B cell (primary cell): ENCODE data around the gene GHDC. TPM values are rescaled to one million over a fixed set of nuclear protein-coding genes. Genes with fewer than 3 reads are reported as not detected.

Experiments used
- ATAC-seq: fragments of 200-7000 bp; cut with Tn5 transposase; one replicate; pipeline ENCODE4 v1.10.0; 2021; ENCODE audit warnings: low read depth, mild to moderate bottlenecking, moderate number of reproducible peaks, moderate library complexity
- CTCF ChIA-PET: fragments of 350-600 bp; sonication (Branson Sonifier 250); formaldehyde crosslinking; loops from one replicate; lab custom pipeline; 2021; ENCODE audit warnings: antibody characterized with exemption, inconsistent platforms; lab: Charles Lee
- POLR2A ChIA-PET: fragments of 350-600 bp; sonication (Branson Sonifier 250); formaldehyde crosslinking; loops from one replicate; lab custom pipeline; 2021; ENCODE audit warnings: antibody characterized with exemption; lab: Charles Lee
- DNase-seq: peaks from one replicate; pipeline ENCODE4 v3.0.0; 2013
- H2AFZ ChIP-seq: 2 replicates; pipeline ENCODE4 v1.6.1; 2012; ENCODE audit warnings: mild to moderate bottlenecking, low read depth, low read length; ENCODE audit not compliant: insufficient read depth, poor library complexity, severe bottlenecking
- H3K27ac ChIP-seq, 2 donors: 1 replicate in 1 of 2; 2 replicates in 1 of 2; pipeline ENCODE4 v1.5.1; 2012 to 2013; ENCODE audit warnings: low read length in 2 of 2, mild to moderate bottlenecking in 2 of 2, moderate library complexity in 1 of 2
- H3K27me3 ChIP-seq, 4 experiments: fragments of 200-600 bp in 1 of 4; sonication (generic) in 1 of 4; replicated peaks in 1 of 4; 1 replicate in 2 of 4; 2 replicates in 2 of 4; pipeline versions ENCODE4 v1.6.1 to v1.7.0; 2013 to 2016; ENCODE audit warnings: low read length in 3 of 4, mild to moderate bottlenecking in 2 of 4, mixed read lengths in 1 of 4, moderate library complexity in 1 of 4; ENCODE audit not compliant: insufficient read depth in 4 of 4, control insufficient read depth in 3 of 4; ENCODE audit errors: control extremely low read depth in 1 of 4
- H3K36me3 ChIP-seq, 2 experiments: replicated peaks in 1 of 2; 1 replicate in 1 of 2; 2 replicates in 1 of 2; pipeline versions ENCODE4 v1.6.1 to v1.7.1; 2013; ENCODE audit warnings: low read length in 1 of 2; ENCODE audit not compliant: insufficient read depth in 2 of 2, control insufficient read depth in 1 of 2; ENCODE audit errors: control extremely low read depth in 1 of 2, extremely low read depth in 1 of 2
- H3K4me1 ChIP-seq, 2 donors: fragments of 200-600 bp in 1 of 2; sonication (generic) in 1 of 2; 1 replicate in 1 of 2; 2 replicates in 1 of 2; pipeline versions ENCODE4 v1.5.1 to v1.6.1; 2013 to 2017; ENCODE audit warnings: low read length in 2 of 2; ENCODE audit not compliant: control insufficient read depth in 2 of 2, insufficient read depth in 2 of 2
- H3K4me2 ChIP-seq: replicated peaks from 2 replicates; pipeline ENCODE3; 2012; ENCODE audit warnings: mild to moderate bottlenecking, low read depth, low read length; ENCODE audit not compliant: poor library complexity, severe bottlenecking
- H3K4me3 ChIP-seq, 5 experiments: fragments of 200-600 bp in 1 of 5; sonication (generic) in 1 of 5; 1 replicate in 3 of 5; 2 replicates in 2 of 5; pipeline versions ENCODE4 v1.5.1 to v1.7.0; 2011 to 2016; ENCODE audit warnings: low read length in 4 of 5, mild to moderate bottlenecking in 4 of 5, low read depth in 2 of 5, control low read depth in 1 of 5, moderate library complexity in 1 of 5; ENCODE audit not compliant: insufficient read depth in 1 of 5; ENCODE audit errors: control extremely low read depth in 1 of 5, extremely low read depth in 1 of 5
- H3K79me2 ChIP-seq: fragments of 200-600 bp; sonication (generic); one replicate; pipeline ENCODE4 v1.6.0; 2016; ENCODE audit warnings: low read length; ENCODE audit not compliant: control insufficient read depth, insufficient read depth
- H3K9ac ChIP-seq: fragments of 200-600 bp; sonication (generic); 2 replicates; pipeline ENCODE4 v1.6.1; 2017; ENCODE audit warnings: mild to moderate bottlenecking, low read length, moderate library complexity
- H3K9me3 ChIP-seq, 3 donors: one replicate each; pipeline versions ENCODE4 v1.6.1 to v1.7.1; 2013; ENCODE audit warnings: low read length in 2 of 3; ENCODE audit not compliant: control insufficient read depth in 2 of 3, insufficient read depth in 1 of 3; ENCODE audit errors: control extremely low read depth in 1 of 3
- H4K20me1 ChIP-seq: 2 replicates; pipeline ENCODE4 v1.6.0; 2012; ENCODE audit warnings: mild to moderate bottlenecking, low read length; ENCODE audit not compliant: insufficient read depth, control insufficient read depth, poor library complexity, severe bottlenecking
- H3K27ac Mint-ChIP-seq: one replicate; pipeline ENCODE4 v1.8.0; 2021; ENCODE audit warnings: mixed read lengths
- H3K27me3 Mint-ChIP-seq: one replicate; pipeline ENCODE4 v1.8.0; 2021; ENCODE audit warnings: mixed read lengths
- H3K4me1 Mint-ChIP-seq: one replicate; pipeline ENCODE4 v1.8.0; 2021; ENCODE audit warnings: mixed read lengths
- H3K4me3 Mint-ChIP-seq: one replicate; pipeline ENCODE4 v1.8.0; 2021; ENCODE audit warnings: mixed read lengths
- H3K9me3 Mint-ChIP-seq: one replicate; pipeline ENCODE4 v1.8.0; 2022; ENCODE audit warnings: mixed read lengths; ENCODE audit not compliant: insufficient read depth
- EZH2 ChIP-seq: IDR thresholded peaks from 2 replicates; pipeline ENCODE4 v1.6.1; 2012; ENCODE audit warnings: borderline replicate concordance, low read depth, mild to moderate bottlenecking, moderate library complexity, low read length; ENCODE audit not compliant: insufficient read depth, poor library complexity, severe bottlenecking
- WGBS: methylation state at CpG from one replicate; pipeline ENCODE4 v1.1.5; 2013; ENCODE audit warnings: missing lambda C conversion rate; ENCODE audit not compliant: insufficient coverage; 5-methylcytosine and 5-hydroxymethylcytosine counted together
- intact Hi-C: fragments of 100-400 bp; cut with micrococcal nuclease; formaldehyde crosslinking; loops from one replicate; pipeline ENCODE4 v1.10.0; 2022
- polyA plus RNA-seq: library from polyadenylated mRNA; depleted of rRNA; stranded (reverse); fragments of >200 nt; gene quantifications from 2 replicates; pipeline ENCODE4 v1.2.3, GENCODE V29; 2012
- total RNA-seq, 2 donors: library from RNA; stranded (reverse); fragments of 120-200 nt in 1 of 2; gene quantifications; 1 replicate in 1 of 2; 2 replicates in 1 of 2; pipeline versions ENCODE4 v1.2.3 to v1.2.4, GENCODE V29; 2013 to 2022
- TF ChIP-seq, protein P1 (sequence below): fragments of 200-600 bp; IDR thresholded peaks from one replicate; pipeline ENCODE4 v1.8.0; 2022; ENCODE audit warnings: antibody characterized with exemption, mild to moderate bottlenecking

The GHDC gene
- total and polyA plus RNA-seq, 2 donors (not counting 1 experiment from before 2014, with no cell fraction given), result 41.5 to 65.4 TPM

GRCh38 chr17:42163113-42163512, 31.2 kb downstream of the GHDC start:
- DNase-seq (peak; percentile 36), ATAC-seq (no peak)
- Histone ChIP-seq H3K4me1 (no peaks in the 10 kb centered on the region), H4K20me1 (no peaks in the 10 kb centered on the region), H3K9ac (no peak overlapping the region), H3K4me2 (no peak overlapping the region), H3K27ac (no peak overlapping the region), H3K9me3 (no peaks in the 10 kb centered on the region), H2AFZ (no peak overlapping the region), H3K79me2 (no peaks in the 10 kb centered on the region), H3K36me3 (no peaks in the 10 kb centered on the region), H3K4me3 (no peak overlapping the region), H3K27me3 (no peaks in the 10 kb centered on the region)
- Mint-ChIP-seq H3K4me1 (peaks cover 4% of the 10 kb centered on the region), H3K9me3 (no peaks in the 10 kb centered on the region), H3K27ac (no peak overlapping the region), H3K27me3 (no peaks in the 10 kb centered on the region), H3K4me3 (no peak overlapping the region)
- intact Hi-C loops, result no loop called here
- CTCF ChIA-PET, result interaction anchor here (1.2 kb wide), 1 partner anchor 21 kb away, joined by 3 read pairs; no protein-coding TSS in a partner anchor
- 62% methylated on average over 7 of the region's 8 CpGs for WGBS
- TF ChIP-seq, protein P1, sequence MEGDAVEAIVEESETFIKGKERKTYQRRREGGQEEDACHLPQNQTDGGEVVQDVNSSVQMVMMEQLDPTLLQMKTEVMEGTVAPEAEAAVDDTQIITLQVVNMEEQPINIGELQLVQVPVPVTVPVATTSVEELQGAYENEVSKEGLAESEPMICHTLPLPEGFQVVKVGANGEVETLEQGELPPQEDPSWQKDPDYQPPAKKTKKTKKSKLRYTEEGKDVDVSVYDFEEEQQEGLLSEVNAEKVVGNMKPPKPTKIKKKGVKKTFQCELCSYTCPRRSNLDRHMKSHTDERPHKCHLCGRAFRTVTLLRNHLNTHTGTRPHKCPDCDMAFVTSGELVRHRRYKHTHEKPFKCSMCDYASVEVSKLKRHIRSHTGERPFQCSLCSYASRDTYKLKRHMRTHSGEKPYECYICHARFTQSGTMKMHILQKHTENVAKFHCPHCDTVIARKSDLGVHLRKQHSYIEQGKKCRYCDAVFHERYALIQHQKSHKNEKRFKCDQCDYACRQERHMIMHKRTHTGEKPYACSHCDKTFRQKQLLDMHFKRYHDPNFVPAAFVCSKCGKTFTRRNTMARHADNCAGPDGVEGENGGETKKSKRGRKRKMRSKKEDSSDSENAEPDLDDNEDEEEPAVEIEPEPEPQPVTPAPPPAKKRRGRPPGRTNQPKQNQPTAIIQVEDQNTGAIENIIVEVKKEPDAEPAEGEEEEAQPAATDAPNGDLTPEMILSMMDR, result peak; percentile 22
- TF ChIP-seq EZH2, result no peak
- POLR2A ChIA-PET, result no interaction called here

DNA sequence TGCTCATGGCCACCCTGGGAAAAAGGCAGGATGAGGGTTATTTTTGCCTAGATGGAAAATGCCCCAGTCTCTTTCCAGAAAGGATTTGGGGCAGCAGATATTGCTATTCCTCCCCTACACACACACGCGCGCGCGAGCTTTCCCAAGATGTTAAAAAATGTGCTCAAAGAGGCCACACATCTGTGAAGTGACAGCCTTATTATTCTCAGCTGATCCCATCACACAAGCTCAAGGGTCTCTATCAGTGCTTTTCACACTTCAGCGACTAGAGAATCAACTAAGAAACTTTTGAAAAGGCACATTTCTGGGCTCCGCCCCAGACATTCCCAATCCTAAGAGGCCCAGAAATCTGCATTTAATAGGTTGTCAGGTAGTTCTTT, 33.8 kb downstream of the GHDC start:
- 100% methylated on average over 6 of the region's 7 CpGs for WGBS
- no peaks in the 10 kb centered on the region for H3K27me3 Mint-ChIP-seq
- ChIA-PET CTCF (interaction anchor here (1.5 to 1.7 kb wide), 2 partner anchors 21 to 197 kb away, joined by 5 to 6 read pairs; partner anchors contain the start of gene KCNH4), POLR2A (interaction anchor here (0.7 kb wide), 1 partner anchor 418 kb away, joined by 4 read pairs; no protein-coding TSS in a partner anchor)
- Histone ChIP-seq H3K27ac (no peak overlapping the region), H3K27me3 (no peaks in the 10 kb centered on the region), H3K9me3 (peaks cover 0 to 11% (median 0%) of the 10 kb centered on the region in 3 donors), H3K9ac (no peak overlapping the region), H3K79me2 (no peaks in the 10 kb centered on the region), H3K4me1 (peaks cover under 1 to 3% of the 10 kb centered on the region in 2 donors), H3K36me3 (no peaks in the 10 kb centered on the region), H2AFZ (no peak overlapping the region), H4K20me1 (no peaks in the 10 kb centered on the region), H3K4me2 (no peak overlapping the region), H3K4me3 (no peak overlapping the region)
- no peak overlapping the region for H3K4me3 Mint-ChIP-seq
- no peak overlapping the region for H3K27ac Mint-ChIP-seq
- no peak for DNase-seq
- TF ChIP-seq EZH2, result no peak
- no peak for ATAC-seq
- intact Hi-C loops, result no loop called here
- H3K9me3 Mint-ChIP-seq, result no peaks in the 10 kb centered on the region
- H3K4me1 Mint-ChIP-seq, result peaks cover 9% of the 10 kb centered on the region
